GM12875 (cell line): Measurements from ENCODE around the gene KANK2.
"Not testable (repeated sequence)": the region's sequence is repeated elsewhere in the genome, so short reads cannot be mapped to it uniquely, and the experiment has no call there.

Source experiments
- H3K4me3 ChIP-seq: one replicate; pipeline ENCODE4 v1.5.1; 2011; ENCODE audit warnings: low read depth, low read length, control low read depth
- TF ChIP-seq, protein P1 (sequence below): IDR thresholded peaks from 2 replicates; pipeline ENCODE4 v1.5.1; 2011; ENCODE audit warnings: low read depth, mild to moderate bottlenecking, control low read depth, inconsistent platforms, low read length, moderate library complexity, borderline replicate concordance; ENCODE audit not compliant: insufficient read depth

Gene KANK2

DNA sequence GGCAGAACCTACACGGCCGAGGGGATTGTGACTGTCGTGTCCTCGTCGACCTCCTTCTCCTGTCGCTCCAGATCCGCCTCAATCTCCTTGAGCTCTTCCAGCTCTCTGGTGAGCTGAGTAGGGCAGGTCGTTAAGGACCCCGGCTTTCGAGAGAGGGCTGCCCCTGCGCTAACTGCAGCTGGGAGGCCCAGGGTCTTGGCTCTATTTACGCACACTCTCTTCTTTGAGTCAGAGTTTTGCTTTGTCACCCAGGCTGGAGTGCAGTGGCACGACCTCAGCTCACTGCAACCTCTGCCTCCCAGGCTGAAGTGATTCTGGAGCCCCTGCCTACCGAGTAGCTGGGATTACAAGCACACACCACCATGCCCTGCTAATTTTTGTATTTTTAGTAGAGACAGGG, 49.3 kb downstream of the KANK2 start:
- H3K4me3 ChIP-seq: no peak overlapping the region
- TF ChIP-seq, protein P1, sequence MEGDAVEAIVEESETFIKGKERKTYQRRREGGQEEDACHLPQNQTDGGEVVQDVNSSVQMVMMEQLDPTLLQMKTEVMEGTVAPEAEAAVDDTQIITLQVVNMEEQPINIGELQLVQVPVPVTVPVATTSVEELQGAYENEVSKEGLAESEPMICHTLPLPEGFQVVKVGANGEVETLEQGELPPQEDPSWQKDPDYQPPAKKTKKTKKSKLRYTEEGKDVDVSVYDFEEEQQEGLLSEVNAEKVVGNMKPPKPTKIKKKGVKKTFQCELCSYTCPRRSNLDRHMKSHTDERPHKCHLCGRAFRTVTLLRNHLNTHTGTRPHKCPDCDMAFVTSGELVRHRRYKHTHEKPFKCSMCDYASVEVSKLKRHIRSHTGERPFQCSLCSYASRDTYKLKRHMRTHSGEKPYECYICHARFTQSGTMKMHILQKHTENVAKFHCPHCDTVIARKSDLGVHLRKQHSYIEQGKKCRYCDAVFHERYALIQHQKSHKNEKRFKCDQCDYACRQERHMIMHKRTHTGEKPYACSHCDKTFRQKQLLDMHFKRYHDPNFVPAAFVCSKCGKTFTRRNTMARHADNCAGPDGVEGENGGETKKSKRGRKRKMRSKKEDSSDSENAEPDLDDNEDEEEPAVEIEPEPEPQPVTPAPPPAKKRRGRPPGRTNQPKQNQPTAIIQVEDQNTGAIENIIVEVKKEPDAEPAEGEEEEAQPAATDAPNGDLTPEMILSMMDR: no peak

DNA sequence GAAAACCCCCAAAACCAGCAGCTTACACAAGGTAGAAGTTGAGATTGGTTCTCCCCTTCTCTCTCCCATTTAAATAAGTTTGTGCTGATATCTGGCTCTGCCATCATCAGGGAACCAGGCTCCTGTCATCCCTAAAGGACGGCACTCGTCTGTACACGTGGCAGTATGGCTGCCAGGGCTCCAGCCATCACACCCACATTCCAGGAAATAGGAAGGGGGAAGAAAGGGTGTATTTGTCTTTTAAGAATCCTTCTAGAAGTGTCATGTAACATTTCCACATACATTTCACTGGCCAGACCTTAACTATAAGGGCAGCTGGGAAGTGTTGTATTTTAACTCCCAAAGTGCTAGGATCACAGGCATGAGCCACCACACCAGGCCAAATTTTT, 51.8 kb downstream of the KANK2 start:
- no peak overlapping the region for H3K4me3 ChIP-seq
- TF ChIP-seq, protein P1: no peak

DNA sequence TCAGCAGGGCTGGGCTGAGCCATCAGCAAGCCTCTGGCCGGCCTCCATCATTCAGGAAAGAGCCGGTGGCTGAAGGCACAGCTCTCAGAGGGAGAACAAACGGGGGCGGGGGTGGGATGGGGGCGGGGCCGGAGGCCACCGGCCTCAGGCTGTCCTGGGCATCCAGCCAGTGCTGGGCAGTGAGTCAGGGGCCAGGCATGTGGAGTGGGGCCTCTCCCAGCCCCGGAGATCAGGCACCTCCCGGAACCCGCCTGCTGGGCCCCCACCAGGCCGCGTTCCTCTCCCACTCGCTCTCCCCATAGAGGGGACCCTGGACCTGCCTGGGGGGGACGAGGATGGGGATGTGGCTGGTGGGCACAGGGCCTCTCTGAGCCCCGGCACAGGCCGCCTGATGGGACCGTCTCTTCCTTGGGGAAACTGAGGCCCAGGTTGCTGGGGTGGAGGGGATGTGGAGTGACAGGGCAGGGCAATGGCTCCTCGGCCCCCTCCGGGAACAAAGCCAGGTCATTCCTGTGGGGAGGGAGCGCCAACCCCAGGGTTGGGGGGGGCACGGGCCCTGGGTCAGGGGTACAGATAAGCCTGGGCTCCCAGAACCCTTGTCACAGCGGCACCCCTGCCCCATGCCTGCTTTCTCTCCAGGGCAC, 54.7 kb downstream of the KANK2 start:
- H3K4me3 ChIP-seq: no peak overlapping the region
- TF ChIP-seq, protein P1: no peak

DNA sequence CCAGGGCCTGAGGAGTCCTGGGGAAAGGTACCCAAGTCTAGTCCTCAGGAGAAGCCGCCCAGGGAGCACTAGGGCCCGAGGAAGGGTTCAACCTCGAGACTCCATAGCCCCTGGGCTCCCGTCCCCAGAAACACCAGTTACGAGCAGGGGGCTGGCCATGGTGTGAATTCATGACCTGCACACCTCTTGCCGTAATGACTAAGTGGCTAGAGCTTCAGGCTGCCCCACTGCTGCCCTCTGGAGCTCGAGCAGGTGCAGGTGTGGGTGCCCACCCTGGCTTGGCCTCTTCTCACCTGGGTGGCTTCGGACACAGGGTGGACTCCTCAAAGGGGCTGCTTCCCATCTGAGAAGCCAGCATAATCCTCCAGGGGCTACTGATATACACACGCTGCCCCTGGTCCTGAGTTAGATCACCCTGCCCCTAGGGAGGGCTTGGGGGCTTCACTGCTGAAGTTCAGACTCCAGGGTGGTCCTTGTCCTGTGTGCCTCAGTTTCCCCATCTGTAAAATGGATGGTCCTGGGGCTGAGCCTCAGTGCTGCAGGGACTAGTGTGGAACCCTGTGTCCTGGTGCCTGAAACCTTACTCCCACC, 55.3 kb downstream of the KANK2 start:
- no peak overlapping the region for H3K4me3 ChIP-seq
- TF ChIP-seq, protein P1: no peak

DNA sequence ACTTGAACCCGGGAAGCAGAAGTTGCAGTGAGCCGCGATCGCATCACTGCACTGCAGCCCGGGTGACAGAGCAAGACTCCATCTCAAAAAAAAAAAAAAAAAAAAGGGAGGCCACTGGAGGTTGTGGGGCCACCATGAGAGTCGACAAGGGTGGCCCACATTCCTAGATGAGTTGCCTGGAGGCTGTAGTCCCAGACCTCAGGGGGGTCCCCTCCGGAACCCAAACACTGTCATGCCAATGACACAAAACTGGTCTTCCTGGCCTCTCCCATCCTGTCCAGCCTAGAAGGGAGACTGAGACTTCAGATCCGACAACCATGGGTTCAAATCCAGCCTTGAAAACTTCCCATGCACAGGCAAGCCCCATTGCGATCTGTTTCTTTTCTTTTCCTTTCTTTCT, 56.4 kb downstream of the KANK2 start:
- TF ChIP-seq, protein P1: no peak
- no peak overlapping the region for H3K4me3 ChIP-seq

DNA sequence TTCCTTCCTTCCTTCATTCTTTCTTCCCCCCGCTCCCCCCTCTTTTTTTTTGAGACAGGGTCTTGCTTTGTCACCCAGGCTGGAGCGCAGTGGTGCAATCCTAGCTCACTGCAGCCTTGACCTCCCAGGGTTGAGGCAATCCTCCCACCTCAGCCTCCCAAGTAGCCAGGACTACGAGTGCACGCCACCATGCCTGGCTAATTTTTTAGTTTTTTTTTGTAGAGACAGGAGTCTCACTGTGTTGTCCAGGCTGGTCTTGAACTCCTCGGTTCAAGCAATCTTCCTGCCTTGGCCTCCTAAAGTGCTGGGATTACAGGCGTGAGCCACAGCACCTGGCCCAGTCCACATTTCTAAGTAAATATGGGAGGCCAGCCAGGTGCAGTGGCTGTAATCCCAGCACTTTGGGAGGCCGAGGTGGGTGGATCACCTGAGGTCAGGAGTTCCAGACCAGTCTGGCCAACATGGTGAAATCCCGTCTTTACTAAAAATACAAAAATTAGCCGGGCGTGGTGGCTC, 57.3 kb downstream of the KANK2 start:
- H3K4me3 ChIP-seq: not testable (repeated sequence)

DNA sequence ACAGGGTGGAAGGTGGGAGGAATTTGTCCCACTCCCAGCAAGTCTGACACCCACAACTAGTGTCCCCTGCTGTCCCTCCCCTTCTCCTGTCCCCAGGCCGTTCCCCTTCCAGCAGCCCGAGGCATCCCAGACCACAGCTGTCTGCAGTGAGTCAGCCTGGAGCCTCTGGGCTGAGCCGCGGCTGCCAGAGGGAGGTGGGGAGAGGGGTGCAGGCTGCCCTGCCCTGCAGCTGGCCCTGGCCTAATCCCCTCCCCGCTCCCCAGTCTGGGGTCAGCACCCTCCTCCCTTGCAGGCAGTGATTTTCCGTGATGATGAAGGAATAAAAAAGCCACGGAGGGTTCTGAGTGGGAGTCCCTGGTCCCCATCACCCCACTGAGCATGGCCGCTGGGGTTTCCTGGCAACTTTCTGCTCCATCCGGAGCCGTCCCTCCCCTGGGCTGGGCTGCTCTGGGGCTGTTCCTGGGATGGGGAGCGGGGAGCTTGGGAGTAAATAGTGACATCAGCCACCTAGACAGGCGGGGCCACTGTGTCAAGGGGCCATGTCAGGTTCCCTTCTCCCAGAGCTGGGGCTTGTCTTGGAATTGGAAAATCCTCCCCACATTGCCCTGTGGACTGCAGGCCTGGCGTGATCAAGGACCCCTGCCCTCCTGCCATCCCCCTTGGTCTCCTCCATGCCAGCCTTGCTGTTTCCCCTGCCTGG, 58.6 kb downstream of the KANK2 start:
- H3K4me3 ChIP-seq: no peak overlapping the region
- TF ChIP-seq, protein P1: no peak
